Kidney epithelial cell (primary cell): Measurements from ENCODE around the gene PNMA6E. TPM values are rescaled to one million over a fixed set of nuclear protein-coding genes. Genes with fewer than 3 reads are reported as not detected.
"Not testable (repeated sequence)": the region's sequence is repeated elsewhere in the genome, so short reads cannot be mapped to it uniquely, and the experiment has no call there.

Experiments used
- DNase-seq: peaks from one replicate; pipeline ENCODE4 v3.0.0-alpha.2; 2010; ENCODE audit warnings: low read depth
- H3K27me3 ChIP-seq: 2 replicates; pipeline ENCODE4 v1.6.0; 2011; ENCODE audit warnings: low read length; ENCODE audit not compliant: control insufficient read depth, insufficient read depth
- H3K36me3 ChIP-seq: 2 replicates; pipeline ENCODE4 v1.5.1; 2011; ENCODE audit warnings: low read length; ENCODE audit not compliant: control insufficient read depth, insufficient read depth
- H3K4me3 ChIP-seq: 2 replicates; pipeline ENCODE4 v1.5.1; 2011; ENCODE audit warnings: low read depth, mild to moderate bottlenecking, control low read depth, low read length
- CTCF ChIP-seq: IDR thresholded peaks from 2 replicates; pipeline ENCODE4 v1.5.1; 2011; ENCODE audit warnings: mild to moderate bottlenecking, moderate library complexity, low read length, control low read depth, inconsistent platforms; ENCODE audit not compliant: insufficient read depth, poor library complexity, severe bottlenecking
- total RNA-seq: library from RNA; depleted of rRNA; stranded (reverse); fragments of >200 nt; gene quantifications from 2 replicates; pipeline ENCODE4 v1.2.3, GENCODE V29; 2015

Gene PNMA6E
- total RNA-seq, 1 donor from 2014 or later: not detected

- no peak for TF ChIP-seq CTCF
- Histone ChIP-seq H3K4me3 (no peak overlapping the region), H3K36me3 (no peaks in the 10 kb centered on the region), H3K27me3 (no peaks in the 10 kb centered on the region)
- DNase-seq: no peak
These were observed 4.6 kb downstream of the PNMA6E start for GRCh38 chrX:153396320-153397195.

GRCh38 chrX:153395613-153396319 is 5.4 kb downstream of the PNMA6E start:
- TF ChIP-seq CTCF: no peak
- no peaks in the 10 kb centered on the region for H3K36me3 ChIP-seq
- H3K27me3 ChIP-seq: no peaks in the 10 kb centered on the region
- H3K4me3 ChIP-seq: no peak overlapping the region
- no peak for DNase-seq

- H3K36me3 ChIP-seq: no peaks in the 10 kb centered on the region
- TF ChIP-seq CTCF: no peak
- H3K27me3 ChIP-seq: no peaks in the 10 kb centered on the region
- DNase-seq: no peak
- H3K4me3 ChIP-seq: no peak overlapping the region
These were observed 6.5 kb downstream of the PNMA6E start for GRCh38 chrX:153394612-153395011.

GRCh38 chrX:153392642-153393321 is 8.4 kb downstream of the PNMA6E start:
- Histone ChIP-seq H3K4me3 (no peak overlapping the region), H3K27me3 (no peaks in the 10 kb centered on the region), H3K36me3 (no peaks in the 10 kb centered on the region)
- TF ChIP-seq CTCF: no peak
- DNase-seq: no peak

- H3K27me3 ChIP-seq, DNase-seq, H3K4me3 ChIP-seq: not testable (repeated sequence)
These were observed 11.7 kb downstream of the PNMA6E start for GRCh38 chrX:153389460-153389768.

More at GRCh38 chrX:153389460-153389768, 11.7 kb downstream of the PNMA6E start:
- not testable (repeated sequence) for H3K36me3 ChIP-seq
